SK-N-SH treated with all-trans-retinoic acid at 6 μM for 48 hours (cell line): ENCODE measurements around the gene MIER1.

Source experiments
- ATAC-seq: fragments of 200-7000 bp; cut with Tn5 transposase; 3 replicates; pipeline ENCODE4 v1.9.1; 2020; ENCODE audit warnings: mild to moderate bottlenecking, moderate library complexity
- ARNTL ChIP-seq: fragments of 450-650 bp; formaldehyde crosslinking; IDR thresholded peaks from 2 replicates; pipeline ENCODE4 v1.5.0; 2020; ENCODE audit warnings: low read depth, mild to moderate bottlenecking, moderate library complexity, borderline replicate concordance
- BACH2 ChIP-seq: fragments of 250-450 bp; sonication (Bioruptor Pico); IDR thresholded peaks from 2 replicates; pipeline ENCODE4 v1.9.0; 2021; ENCODE audit warnings: mild to moderate bottlenecking, borderline replicate concordance
- CSDC2 ChIP-seq: fragments of 250-450 bp; sonication (Bioruptor Pico); IDR thresholded peaks from 2 replicates; pipeline ENCODE4 v1.5.0; 2020; ENCODE audit warnings: mild to moderate bottlenecking, moderate library complexity
- ESRRG ChIP-seq: fragments of 250-450 bp; sonication (Bioruptor Pico); IDR thresholded peaks from 2 replicates; pipeline ENCODE4 v1.6.1; 2021; ENCODE audit warnings: mild to moderate bottlenecking
- GLIS3 ChIP-seq: fragments of 250-450 bp; sonication (Bioruptor Pico); IDR thresholded peaks from 2 replicates; pipeline ENCODE4 v1.5.0; 2020; ENCODE audit warnings: mild to moderate bottlenecking, moderate library complexity
- ISL1 ChIP-seq: fragments of 250-450 bp; sonication (Bioruptor Pico); IDR thresholded peaks from 2 replicates; pipeline ENCODE4 v2.1.2; 2022; ENCODE audit warnings: mild to moderate bottlenecking, moderate library complexity
- OSR1 ChIP-seq: fragments of 250-450 bp; sonication (Bioruptor Pico); IDR thresholded peaks from 2 replicates; pipeline ENCODE4 v1.8.0; 2022; ENCODE audit warnings: moderate library complexity, mild to moderate bottlenecking, inconsistent platforms
- PATZ1 ChIP-seq: fragments of 250-450 bp; sonication (Bioruptor Pico); IDR thresholded peaks from 2 replicates; pipeline ENCODE4 v1.8.0; 2020; ENCODE audit warnings: mild to moderate bottlenecking, moderate library complexity, borderline replicate concordance
- PPARA ChIP-seq: fragments of 250-450 bp; sonication (Bioruptor Pico); IDR thresholded peaks from 2 replicates; pipeline ENCODE4 v1.5.0; 2020; ENCODE audit warnings: mild to moderate bottlenecking, borderline replicate concordance
- SNAI2 ChIP-seq: fragments of 250-450 bp; sonication (Bioruptor Pico); IDR thresholded peaks from 2 replicates; pipeline ENCODE4 v1.5.0; 2020; ENCODE audit warnings: mild to moderate bottlenecking, moderate library complexity
- TCF4 ChIP-seq: fragments of 250-450 bp; sonication (Bioruptor Pico); IDR thresholded peaks from 2 replicates; pipeline ENCODE4 v1.8.0; 2021; ENCODE audit warnings: mild to moderate bottlenecking, moderate library complexity, borderline replicate concordance
- TOX ChIP-seq: fragments of 250-450 bp; sonication (Bioruptor Pico); IDR thresholded peaks from 2 replicates; pipeline ENCODE4 v1.8.0; 2021; ENCODE audit warnings: mild to moderate bottlenecking, moderate library complexity, borderline replicate concordance
- TSHZ2 ChIP-seq: fragments of 250-450 bp; sonication (Bioruptor Pico); IDR thresholded peaks from 2 replicates; pipeline ENCODE4 v1.5.0; 2020; ENCODE audit warnings: mild to moderate bottlenecking, moderate library complexity
- ZC3H10 ChIP-seq: fragments of 250-450 bp; sonication (Bioruptor Pico); IDR thresholded peaks from 2 replicates; pipeline ENCODE4 v1.5.1; 2021; ENCODE audit warnings: mild to moderate bottlenecking, moderate library complexity
- ZFP3 ChIP-seq: fragments of 250-450 bp; sonication (Bioruptor Pico); IDR thresholded peaks from 2 replicates; pipeline ENCODE4 v1.5.0; 2020; ENCODE audit warnings: mild to moderate bottlenecking, moderate library complexity
- ZFP30 ChIP-seq: fragments of 450-650 bp; formaldehyde crosslinking; IDR thresholded peaks from 2 replicates; pipeline ENCODE4 v1.5.0; 2022; ENCODE audit warnings: mild to moderate bottlenecking, moderate library complexity
- ZNF70 ChIP-seq: fragments of 450-650 bp; formaldehyde crosslinking; IDR thresholded peaks from 2 replicates; pipeline ENCODE4 v1.5.0; 2020; ENCODE audit warnings: mild to moderate bottlenecking, moderate library complexity
- ZNF8 ChIP-seq: fragments of 450-650 bp; formaldehyde crosslinking; IDR thresholded peaks from 2 replicates; pipeline ENCODE4 v1.5.0; 2020; ENCODE audit warnings: mild to moderate bottlenecking, moderate library complexity
- TF ChIP-seq, protein P1 (sequence below): fragments of 250-450 bp; sonication (Bioruptor Pico); IDR thresholded peaks from 2 replicates; pipeline ENCODE4 v1.5.1; 2021; ENCODE audit warnings: mild to moderate bottlenecking, moderate library complexity
- TF ChIP-seq, protein P2 (sequence below): fragments of 250-450 bp; sonication (Bioruptor Pico); IDR thresholded peaks from 2 replicates; pipeline ENCODE4 v1.8.0; 2021; ENCODE audit warnings: low read depth, mild to moderate bottlenecking, moderate library complexity, borderline replicate concordance
- TF ChIP-seq, protein P3 (sequence below): fragments of 250-450 bp; sonication (Bioruptor Pico); IDR thresholded peaks from 2 replicates; pipeline ENCODE4 v1.5.1; 2020; ENCODE audit warnings: low read depth, mild to moderate bottlenecking, moderate library complexity

MIER1 gene

GRCh38 chr1:66924756-66925557 lies at the start of gene MIER1, which contains the start of gene DNAI4:
TSS of gene MIER1 (plus strand) at chr1:66924990. CDS start at chr1:66925029, 39 bp downstream.
TSS of gene DNAI4 (minus strand) at chr1:66924856. CDS start at chr1:66924831, 25 bp downstream.
- peak; percentile 93 for ATAC-seq
- no peak for TF ChIP-seq PATZ1 (CRISPR knock-in tag)
- TF ChIP-seq ZC3H10 (CRISPR knock-in tag) = no peak
- 0 out of 2 replicates have a peak, but pooled peaks have one; percentile 66 for TF ChIP-seq GLIS3 (CRISPR knock-in tag)
- TF ChIP-seq, protein P1, sequence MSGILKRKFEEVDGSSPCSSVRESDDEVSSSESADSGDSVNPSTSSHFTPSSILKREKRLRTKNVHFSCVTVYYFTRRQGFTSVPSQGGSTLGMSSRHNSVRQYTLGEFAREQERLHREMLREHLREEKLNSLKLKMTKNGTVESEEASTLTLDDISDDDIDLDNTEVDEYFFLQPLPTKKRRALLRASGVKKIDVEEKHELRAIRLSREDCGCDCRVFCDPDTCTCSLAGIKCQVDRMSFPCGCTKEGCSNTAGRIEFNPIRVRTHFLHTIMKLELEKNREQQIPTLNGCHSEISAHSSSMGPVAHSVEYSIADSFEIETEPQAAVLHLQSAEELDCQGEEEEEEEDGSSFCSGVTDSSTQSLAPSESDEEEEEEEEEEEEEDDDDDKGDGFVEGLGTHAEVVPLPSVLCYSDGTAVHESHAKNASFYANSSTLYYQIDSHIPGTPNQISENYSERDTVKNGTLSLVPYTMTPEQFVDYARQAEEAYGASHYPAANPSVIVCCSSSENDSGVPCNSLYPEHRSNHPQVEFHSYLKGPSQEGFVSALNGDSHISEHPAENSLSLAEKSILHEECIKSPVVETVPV (CRISPR knock-in tag) = no peak
- no peak for TF ChIP-seq PPARA (CRISPR knock-in tag)
- TF ChIP-seq TOX (CRISPR knock-in tag) = no peak
- 0 out of 2 replicates have a peak, but pooled peaks have one; percentile 12 for TF ChIP-seq TSHZ2
- no peak for TF ChIP-seq ZNF8 (CRISPR knock-in tag)
- no peak for TF ChIP-seq ESRRG
- TF ChIP-seq OSR1 = no peak
- TF ChIP-seq ZFP3 (CRISPR knock-in tag) = peak; percentile 95
- TF ChIP-seq TCF4 (CRISPR knock-in tag) = no peak
- TF ChIP-seq ZFP30 (CRISPR knock-in tag) = no peak
- 0 out of 2 replicates have a peak, but pooled peaks have one; percentile 64 for TF ChIP-seq CSDC2 (CRISPR knock-in tag)
- no peak for TF ChIP-seq ARNTL
- TF ChIP-seq BACH2 (CRISPR knock-in tag) = no peak
- no peak for TF ChIP-seq SNAI2 (CRISPR knock-in tag)
- TF ChIP-seq, all 23 proteins: peak for 4

DNA sequence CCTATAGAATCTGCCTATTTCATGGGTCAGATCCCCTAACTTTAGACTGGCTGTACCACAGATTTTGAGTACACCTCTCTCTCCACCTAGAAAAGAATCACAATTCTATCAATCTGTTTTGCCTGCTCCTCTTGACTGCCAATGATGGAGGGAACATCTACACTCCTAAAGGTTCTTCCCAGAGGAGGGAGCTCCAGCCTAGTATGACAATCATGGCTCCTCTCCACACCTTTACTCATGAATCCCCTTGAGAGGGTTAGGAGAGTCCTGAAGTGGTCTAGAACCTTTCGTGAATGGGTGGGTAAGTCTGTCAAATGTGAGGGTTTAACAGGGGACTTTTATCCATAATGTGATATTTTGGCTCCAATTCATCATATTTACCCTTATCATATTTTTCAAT lies 48.1 kb upstream of the MIER1 start:
- no peak for ATAC-seq
- TF ChIP-seq ISL1 (no peak), TCF4 (CRISPR knock-in tag) (no peak), ZNF8 (CRISPR knock-in tag) (no peak), ZC3H10 (CRISPR knock-in tag) (no peak), GLIS3 (CRISPR knock-in tag) (no peak), PATZ1 (CRISPR knock-in tag) (no peak), ESRRG (no peak), ZFP3 (CRISPR knock-in tag) (no peak)
- TF ChIP-seq, protein P2, sequence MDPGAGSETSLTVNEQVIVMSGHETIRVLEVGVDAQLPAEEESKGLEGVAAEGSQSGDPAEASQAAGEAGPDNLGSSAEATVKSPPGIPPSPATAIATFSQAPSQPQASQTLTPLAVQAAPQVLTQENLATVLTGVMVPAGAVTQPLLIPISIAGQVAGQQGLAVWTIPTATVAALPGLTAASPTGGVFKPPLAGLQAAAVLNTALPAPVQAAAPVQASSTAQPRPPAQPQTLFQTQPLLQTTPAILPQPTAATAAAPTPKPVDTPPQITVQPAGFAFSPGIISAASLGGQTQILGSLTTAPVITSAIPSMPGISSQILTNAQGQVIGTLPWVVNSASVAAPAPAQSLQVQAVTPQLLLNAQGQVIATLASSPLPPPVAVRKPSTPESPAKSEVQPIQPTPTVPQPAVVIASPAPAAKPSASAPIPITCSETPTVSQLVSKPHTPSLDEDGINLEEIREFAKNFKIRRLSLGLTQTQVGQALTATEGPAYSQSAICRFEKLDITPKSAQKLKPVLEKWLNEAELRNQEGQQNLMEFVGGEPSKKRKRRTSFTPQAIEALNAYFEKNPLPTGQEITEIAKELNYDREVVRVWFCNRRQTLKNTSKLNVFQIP (CRISPR knock-in tag) = no peak

DNA sequence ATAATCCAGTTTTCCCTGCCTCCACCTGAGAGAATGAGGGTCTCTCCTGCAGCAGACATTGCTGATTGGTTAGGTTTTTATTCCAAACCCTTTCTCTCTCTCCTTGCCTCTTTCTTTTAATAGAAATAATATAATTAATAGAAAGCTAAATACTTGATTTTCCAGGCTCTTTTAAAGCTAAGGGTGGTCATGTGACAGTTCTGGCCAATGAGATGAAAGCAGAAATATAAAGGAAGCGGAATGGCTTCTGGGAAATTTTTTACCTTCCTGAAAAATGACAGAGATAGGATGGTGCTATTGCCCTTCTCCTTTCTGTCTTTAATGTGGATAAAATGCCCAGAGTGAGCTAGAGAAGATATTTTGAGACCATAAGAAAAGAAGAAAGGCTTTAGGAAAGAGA lies 35.8 kb upstream of the MIER1 start:
- TF ChIP-seq PPARA (CRISPR knock-in tag) (no peak), ZNF8 (CRISPR knock-in tag) (no peak), CSDC2 (CRISPR knock-in tag) (no peak), ZNF70 (CRISPR knock-in tag) (no peak), ZC3H10 (CRISPR knock-in tag) (no peak), SNAI2 (CRISPR knock-in tag) (no peak), ZFP30 (CRISPR knock-in tag) (no peak), ISL1 (no peak)
- TF ChIP-seq, protein P3, sequence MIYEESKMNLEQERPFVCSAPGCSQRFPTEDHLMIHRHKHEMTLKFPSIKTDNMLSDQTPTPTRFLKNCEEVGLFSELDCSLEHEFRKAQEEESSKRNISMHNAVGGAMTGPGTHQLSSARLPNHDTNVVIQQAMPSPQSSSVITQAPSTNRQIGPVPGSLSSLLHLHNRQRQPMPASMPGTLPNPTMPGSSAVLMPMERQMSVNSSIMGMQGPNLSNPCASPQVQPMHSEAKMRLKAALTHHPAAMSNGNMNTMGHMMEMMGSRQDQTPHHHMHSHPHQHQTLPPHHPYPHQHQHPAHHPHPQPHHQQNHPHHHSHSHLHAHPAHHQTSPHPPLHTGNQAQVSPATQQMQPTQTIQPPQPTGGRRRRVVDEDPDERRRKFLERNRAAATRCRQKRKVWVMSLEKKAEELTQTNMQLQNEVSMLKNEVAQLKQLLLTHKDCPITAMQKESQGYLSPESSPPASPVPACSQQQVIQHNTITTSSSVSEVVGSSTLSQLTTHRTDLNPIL (CRISPR knock-in tag) = no peak
- no peak for ATAC-seq
